BLaER1 (cell line): ENCODE measurements around the gene PLPP4.

Experiments
- H3K27ac ChIP-seq: shearing (Covaris generic); formaldehyde crosslinking; 2 replicates; pipeline ENCODE4 v1.8.1; 2022
- H3K27me3 ChIP-seq: shearing (Covaris generic); formaldehyde crosslinking; 2 replicates; pipeline ENCODE4 v1.8.1; 2022
- H3K36me3 ChIP-seq: shearing (Covaris generic); formaldehyde crosslinking; 2 replicates; pipeline ENCODE4 v1.8.1; 2022
- H3K4me1 ChIP-seq: shearing (Covaris generic); formaldehyde crosslinking; 2 replicates; pipeline ENCODE4 v1.8.1; 2022
- H3K4me2 ChIP-seq: shearing (Covaris generic); formaldehyde crosslinking; 2 replicates; pipeline ENCODE4 v1.8.1; 2022
- H3K4me3 ChIP-seq: shearing (Covaris generic); formaldehyde crosslinking; 2 replicates; pipeline ENCODE4 v1.8.1; 2022
- H3K9ac ChIP-seq: shearing (Covaris generic); formaldehyde crosslinking; 2 replicates; pipeline ENCODE4 v1.8.1; 2022
- H3K9me3 ChIP-seq: shearing (Covaris generic); formaldehyde crosslinking; 2 replicates; pipeline ENCODE4 v1.8.1; 2022
- H4K20me1 ChIP-seq: shearing (Covaris generic); formaldehyde crosslinking; 2 replicates; pipeline ENCODE4 v1.8.1; 2022
- Cebpa-rat ChIP-seq: shearing (Covaris generic); IDR thresholded peaks from 2 replicates; pipeline ENCODE4 v1.8.1; 2022

PLPP4 gene

DNA sequence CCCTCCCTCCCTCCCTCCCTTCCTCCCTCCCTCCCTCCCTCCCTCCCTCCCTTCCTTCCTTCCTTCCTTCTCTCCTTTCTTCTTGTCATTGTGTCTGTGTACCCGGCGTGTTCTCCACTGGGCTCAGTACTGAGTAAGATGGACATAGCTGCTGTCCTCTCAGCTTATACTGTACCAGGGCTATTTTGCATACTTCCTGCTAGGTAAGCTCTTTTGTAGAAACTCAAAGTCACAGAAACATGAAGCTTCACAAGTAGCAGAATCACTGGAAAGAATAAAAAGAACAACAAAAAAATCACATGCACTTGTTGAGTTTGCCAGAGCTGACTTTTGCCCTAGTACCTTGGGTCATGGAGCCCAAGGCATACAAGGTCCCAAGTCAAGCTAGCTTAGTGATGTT is 125.7 kb downstream of the PLPP4 start:
- no peak overlapping the region for H3K9ac ChIP-seq
- H3K4me3 ChIP-seq, result no peak overlapping the region
- no peaks in the 10 kb centered on the region for H4K20me1 ChIP-seq
- no peaks in the 10 kb centered on the region for H3K27me3 ChIP-seq
- no peaks in the 10 kb centered on the region for H3K9me3 ChIP-seq
- peaks cover 4% of the 10 kb centered on the region; the same call in 1 of the 2 replicates for H3K4me1 ChIP-seq
- H3K4me2 ChIP-seq, result no peak overlapping the region
- H3K27ac ChIP-seq, result no peak overlapping the region
- H3K36me3 ChIP-seq, result no peaks in the 10 kb centered on the region
- no peak for TF ChIP-seq Cebpa-rat

DNA sequence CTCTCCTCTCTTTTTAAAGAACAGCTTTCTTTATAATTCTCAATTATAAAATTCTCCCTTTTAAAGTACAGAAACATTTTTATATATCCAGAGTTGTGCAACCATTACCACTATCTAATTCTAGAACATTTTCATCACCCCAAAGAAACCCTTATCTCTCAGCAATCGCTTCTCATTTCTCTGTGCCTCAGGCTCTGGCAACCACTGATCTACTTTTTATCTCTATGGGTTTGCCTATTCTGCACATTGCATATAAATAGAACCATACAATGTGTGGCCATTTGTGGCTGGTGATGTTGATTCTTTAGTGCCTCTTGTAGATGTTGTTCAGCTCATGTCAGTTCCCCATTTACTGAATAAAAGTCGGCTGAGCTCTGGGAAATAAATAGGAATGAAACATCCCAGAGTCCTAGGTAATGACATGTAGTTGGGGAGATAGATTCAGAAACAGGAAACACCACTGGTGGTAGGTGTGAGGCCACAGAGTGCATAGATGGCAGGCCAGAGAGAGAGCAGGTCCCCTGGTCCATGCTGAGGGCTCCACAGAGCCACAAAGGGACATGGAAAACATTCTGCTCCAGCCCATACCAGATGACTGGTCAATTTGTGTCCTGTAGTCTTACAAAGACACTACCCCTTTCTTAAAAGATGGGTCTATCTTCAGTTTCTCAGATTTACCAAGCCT is 126.5 kb downstream of the PLPP4 start:
- Histone ChIP-seq H4K20me1 (no peaks in the 10 kb centered on the region), H3K4me3 (no peak overlapping the region), H3K36me3 (no peaks in the 10 kb centered on the region), H3K4me2 (no peak overlapping the region), H3K4me1 (peaks cover 4% of the 10 kb centered on the region; the same call in 1 of the 2 replicates), H3K9me3 (no peaks in the 10 kb centered on the region), H3K27me3 (no peaks in the 10 kb centered on the region), H3K27ac (no peak overlapping the region), H3K9ac (no peak overlapping the region)
- no peak for TF ChIP-seq Cebpa-rat

DNA sequence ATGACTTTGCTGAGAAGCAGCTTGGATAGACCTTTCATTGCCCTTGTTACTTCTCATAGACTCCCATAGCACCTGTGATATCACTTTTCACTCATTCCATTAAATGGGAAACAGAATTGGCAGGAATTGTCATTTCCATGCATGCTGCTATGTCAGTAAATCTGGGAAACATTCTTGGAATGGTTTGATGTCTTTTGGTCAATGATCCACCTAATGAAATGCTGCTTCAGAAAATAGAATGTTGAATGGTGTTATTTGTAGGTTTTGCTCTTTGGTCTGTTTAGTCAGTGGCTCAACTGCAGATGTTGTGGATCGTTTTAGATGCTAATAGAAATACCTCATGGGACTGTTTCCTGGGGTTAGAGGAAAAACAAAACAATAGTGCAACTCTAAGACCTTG is 127.8 kb downstream of the PLPP4 start:
- Histone ChIP-seq H3K9me3 (no peaks in the 10 kb centered on the region), H3K36me3 (no peaks in the 10 kb centered on the region), H3K9ac (no peak overlapping the region), H3K4me2 (no peak overlapping the region), H3K27ac (no peak overlapping the region), H3K4me1 (peaks cover 4% of the 10 kb centered on the region; the same call in 1 of the 2 replicates), H4K20me1 (no peaks in the 10 kb centered on the region), H3K4me3 (no peak overlapping the region), H3K27me3 (no peaks in the 10 kb centered on the region)
- no peak for TF ChIP-seq Cebpa-rat

DNA sequence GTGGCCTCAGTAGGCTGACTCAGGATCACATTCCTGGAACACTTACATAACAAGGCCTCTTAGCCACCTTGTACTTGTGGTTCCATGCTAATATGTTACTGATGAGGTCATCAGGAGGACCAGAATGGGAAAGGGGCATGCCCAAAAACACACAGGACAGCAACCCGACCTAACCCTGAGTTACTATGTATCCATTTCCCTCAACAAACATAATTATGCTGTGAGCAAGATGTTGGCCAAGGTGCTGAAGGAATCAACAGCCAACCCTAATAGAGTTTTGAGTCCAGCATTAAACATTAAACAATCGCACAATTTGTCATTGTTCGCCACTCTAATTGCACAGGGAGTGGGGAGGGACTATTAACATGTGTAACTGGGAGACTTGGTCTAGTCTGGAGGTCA is 129.4 kb downstream of the PLPP4 start:
- no peak overlapping the region for H3K4me3 ChIP-seq
- no peak overlapping the region for H3K27ac ChIP-seq
- no peaks in the 10 kb centered on the region for H3K27me3 ChIP-seq
- no peaks in the 10 kb centered on the region for H3K36me3 ChIP-seq
- H3K4me2 ChIP-seq, result no peak overlapping the region
- H3K9ac ChIP-seq, result no peak overlapping the region
- no peaks in the 10 kb centered on the region for H3K4me1 ChIP-seq
- H3K9me3 ChIP-seq, result no peaks in the 10 kb centered on the region
- no peaks in the 10 kb centered on the region for H4K20me1 ChIP-seq
- TF ChIP-seq Cebpa-rat, result no peak

DNA sequence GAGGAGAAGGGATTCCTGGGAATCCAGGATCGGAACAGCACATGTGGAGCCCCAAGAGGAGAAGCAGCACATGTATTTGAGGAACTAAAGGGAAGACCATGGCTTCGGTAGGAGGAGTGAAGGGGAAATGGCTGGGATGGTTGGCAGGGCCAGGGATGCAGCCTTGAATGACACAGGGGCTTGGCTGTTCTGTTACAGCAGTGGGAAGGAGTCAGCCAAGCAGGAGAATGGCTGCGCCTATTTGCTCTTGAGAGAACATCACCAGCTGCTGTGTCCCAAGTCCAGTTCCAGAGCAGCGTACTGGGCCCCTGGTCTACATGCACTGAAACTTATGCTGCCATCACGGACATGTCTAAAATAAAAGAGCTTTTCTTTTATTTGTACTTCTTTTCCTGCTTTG is 130.0 kb downstream of the PLPP4 start:
- Histone ChIP-seq H3K9ac (no peak overlapping the region), H3K4me3 (no peak overlapping the region), H3K4me1 (no peaks in the 10 kb centered on the region), H3K27ac (no peak overlapping the region), H3K4me2 (no peak overlapping the region), H3K9me3 (no peaks in the 10 kb centered on the region), H3K27me3 (no peaks in the 10 kb centered on the region), H3K36me3 (no peaks in the 10 kb centered on the region), H4K20me1 (no peaks in the 10 kb centered on the region)
- TF ChIP-seq Cebpa-rat, result no peak

DNA sequence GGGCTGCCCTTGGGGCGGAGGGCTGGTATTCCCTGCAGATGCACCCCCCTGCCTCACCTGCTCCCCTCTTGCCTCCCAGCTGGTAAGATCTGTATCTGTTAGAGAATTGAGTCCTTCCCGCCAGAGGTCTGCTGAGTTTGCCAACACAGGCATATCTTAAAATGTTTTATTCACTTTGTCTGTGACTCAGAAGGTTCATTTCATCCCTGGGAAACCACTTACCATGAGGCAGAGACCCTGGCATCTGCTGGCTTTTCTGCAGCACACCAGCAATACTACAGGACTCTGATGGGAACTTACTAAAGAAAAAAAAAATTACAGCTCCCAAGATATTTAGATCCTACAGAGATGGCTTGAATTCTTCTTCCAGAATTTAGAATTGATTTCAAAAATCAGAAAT is 131.3 kb downstream of the PLPP4 start:
- no peaks in the 10 kb centered on the region for H3K9me3 ChIP-seq
- no peak for TF ChIP-seq Cebpa-rat
- H3K27me3 ChIP-seq, result no peaks in the 10 kb centered on the region
- no peak overlapping the region for H3K9ac ChIP-seq
- no peaks in the 10 kb centered on the region for H3K4me1 ChIP-seq
- H3K36me3 ChIP-seq, result no peaks in the 10 kb centered on the region
- no peak overlapping the region for H3K4me3 ChIP-seq
- no peak overlapping the region for H3K27ac ChIP-seq
- no peaks in the 10 kb centered on the region for H4K20me1 ChIP-seq
- no peak overlapping the region for H3K4me2 ChIP-seq

DNA sequence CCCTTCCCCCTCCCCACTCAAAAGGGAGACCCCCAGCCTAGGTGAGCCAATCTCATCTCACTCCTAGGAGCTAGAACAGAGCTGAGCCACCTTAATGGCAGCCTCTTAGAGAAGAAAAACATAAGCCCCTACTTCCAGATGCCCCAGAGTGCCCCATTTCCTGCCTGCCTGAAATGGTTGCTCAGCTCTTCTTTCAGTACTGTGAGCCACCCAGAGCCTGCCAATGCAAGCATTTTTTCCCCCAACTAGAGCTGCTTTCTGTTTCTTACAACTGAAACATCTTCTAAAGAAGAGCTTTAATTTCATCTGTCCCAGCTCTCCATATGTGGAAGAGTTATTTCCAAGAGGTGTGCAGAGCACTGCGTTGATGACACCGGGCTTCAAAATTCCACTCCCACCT is 136.7 kb downstream of the PLPP4 start:
- no peaks in the 10 kb centered on the region for H4K20me1 ChIP-seq
- no peaks in the 10 kb centered on the region for H3K9me3 ChIP-seq
- no peaks in the 10 kb centered on the region for H3K36me3 ChIP-seq
- H3K4me3 ChIP-seq, result no peak overlapping the region
- no peaks in the 10 kb centered on the region for H3K27me3 ChIP-seq
- H3K9ac ChIP-seq, result no peak overlapping the region
- no peak overlapping the region for H3K27ac ChIP-seq
- no peak for TF ChIP-seq Cebpa-rat
- no peak overlapping the region for H3K4me2 ChIP-seq
- H3K4me1 ChIP-seq, result no peaks in the 10 kb centered on the region

DNA sequence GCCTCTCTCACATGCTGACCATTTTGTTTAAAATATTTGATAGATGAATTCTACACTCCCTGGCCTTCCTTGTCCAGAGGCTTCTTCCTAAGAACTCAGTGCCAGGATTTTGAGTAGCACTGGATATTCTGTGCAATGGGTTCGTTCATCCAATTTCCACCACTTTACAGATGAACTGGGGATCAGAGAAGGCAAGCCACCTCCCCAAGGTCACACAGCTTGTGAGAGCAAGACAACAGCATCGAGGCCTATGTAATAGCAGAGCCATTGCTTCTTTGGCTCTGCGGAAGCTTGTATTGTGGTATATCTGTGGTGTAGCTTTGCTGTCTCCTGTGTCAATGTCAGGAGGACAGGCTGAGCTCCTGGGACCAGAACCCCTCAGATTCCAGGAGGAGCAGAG is 140.9 kb downstream of the PLPP4 start:
- no peaks in the 10 kb centered on the region for H3K36me3 ChIP-seq
- H3K9me3 ChIP-seq, result no peaks in the 10 kb centered on the region
- H3K27ac ChIP-seq, result no peak overlapping the region
- no peak overlapping the region for H3K4me2 ChIP-seq
- no peaks in the 10 kb centered on the region for H4K20me1 ChIP-seq
- no peaks in the 10 kb centered on the region for H3K27me3 ChIP-seq
- no peak overlapping the region for H3K4me3 ChIP-seq
- no peak overlapping the region for H3K9ac ChIP-seq
- no peaks in the 10 kb centered on the region for H3K4me1 ChIP-seq
- no peak for TF ChIP-seq Cebpa-rat

DNA sequence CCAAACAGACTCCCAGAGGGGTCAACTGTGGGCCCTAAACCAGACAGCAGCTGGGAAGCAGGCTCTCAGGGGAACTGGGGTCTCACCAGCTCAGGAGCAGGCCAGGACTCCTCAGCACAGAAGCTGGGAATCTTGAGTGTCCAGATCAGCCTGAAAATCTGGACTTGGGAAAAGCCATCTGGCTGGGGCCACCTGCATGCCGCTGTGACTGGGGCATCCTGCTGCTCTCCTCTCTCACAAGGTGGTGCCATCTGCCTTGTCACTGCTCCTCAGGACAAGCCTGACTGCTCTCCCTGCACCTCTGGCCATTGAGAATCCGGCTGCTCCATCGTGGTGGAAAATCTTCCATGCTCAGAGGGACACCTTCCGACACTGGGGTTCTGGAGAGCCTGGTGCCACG is 141.4 kb downstream of the PLPP4 start:
- TF ChIP-seq Cebpa-rat, result no peak

DNA sequence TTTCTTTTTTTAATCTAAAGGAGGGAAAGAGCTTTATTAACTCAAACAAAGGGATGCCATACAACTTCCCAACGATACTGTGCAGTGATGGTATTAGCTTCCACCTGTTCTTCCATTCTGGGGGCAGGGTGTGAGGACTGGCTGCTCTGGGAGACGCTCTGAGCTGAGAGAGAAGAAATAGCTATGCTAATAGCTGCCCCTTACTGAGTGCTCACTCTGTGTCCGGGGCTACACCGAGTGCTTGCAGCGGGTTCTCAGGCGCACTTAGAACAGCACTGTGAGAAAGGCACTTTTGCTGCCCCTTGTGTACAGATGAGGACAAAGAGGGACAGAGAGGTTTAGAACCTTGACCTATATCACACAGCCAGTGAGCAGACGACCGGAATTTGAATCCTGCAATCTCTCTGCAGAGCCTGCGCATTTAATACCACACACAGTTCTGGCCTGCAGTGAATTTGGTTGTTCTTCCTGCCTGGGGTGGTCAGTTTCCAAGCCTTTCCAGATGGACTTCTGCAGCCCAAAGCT is 142.2 kb downstream of the PLPP4 start:
- Histone ChIP-seq H3K9ac (no peak overlapping the region), H3K27me3 (no peaks in the 10 kb centered on the region), H3K4me3 (no peak overlapping the region), H3K4me2 (no peak overlapping the region), H3K27ac (no peak overlapping the region), H3K36me3 (no peaks in the 10 kb centered on the region), H3K9me3 (no peaks in the 10 kb centered on the region), H3K4me1 (no peaks in the 10 kb centered on the region), H4K20me1 (no peaks in the 10 kb centered on the region)
- TF ChIP-seq Cebpa-rat, result no peak

More for the DNA sequence above, 141.4 kb downstream of the PLPP4 start:
- no peaks in the 10 kb centered on the region for H3K36me3 ChIP-seq
- no peak overlapping the region for H3K27ac ChIP-seq
- H3K4me1 ChIP-seq, result no peaks in the 10 kb centered on the region
- no peak overlapping the region for H3K4me3 ChIP-seq
- H3K4me2 ChIP-seq, result no peak overlapping the region
- no peaks in the 10 kb centered on the region for H3K27me3 ChIP-seq
- H4K20me1 ChIP-seq, result no peaks in the 10 kb centered on the region
- H3K9me3 ChIP-seq, result no peaks in the 10 kb centered on the region
- H3K9ac ChIP-seq, result no peak overlapping the region
